ENCODE measurements around the gene RNASE11. TPM values are rescaled to one million over a fixed set of nuclear protein-coding genes. Genes with fewer than 3 reads are reported as not detected.

Gene RNASE11
- not detected for total RNA-seq

DNA sequence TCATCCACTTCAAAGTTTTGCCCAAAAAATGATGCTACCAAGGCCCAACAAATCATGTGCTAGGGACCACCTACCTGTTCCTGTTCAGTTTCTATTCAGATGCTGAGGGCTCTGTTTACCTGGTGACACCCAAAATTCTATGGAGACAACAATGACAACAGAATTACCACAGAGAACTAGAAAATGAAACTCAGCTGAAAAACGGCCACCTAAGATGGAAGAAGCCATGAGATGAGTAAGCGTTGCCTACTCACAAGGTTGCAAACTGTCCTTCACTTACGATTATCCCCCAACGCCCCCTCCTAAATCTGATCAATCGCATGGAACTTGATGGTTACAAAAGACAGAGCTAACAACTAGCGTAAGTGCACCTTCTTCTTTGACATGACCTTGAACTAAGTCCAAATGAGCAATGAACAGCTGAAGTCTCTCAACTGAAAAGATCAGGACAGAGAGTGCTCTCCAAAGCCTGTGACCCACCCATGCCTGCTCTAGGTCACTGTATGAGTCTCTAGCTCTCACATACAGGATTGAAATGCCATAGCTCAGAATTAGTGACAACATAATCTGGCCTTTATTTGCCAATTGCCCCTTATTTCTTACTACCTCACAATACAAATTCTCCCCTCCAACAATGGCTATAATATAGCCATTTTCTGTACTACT lies at the start of gene RNASE11:
Gene RNASE11, minus strand, starts transcription at position 513 of the 666 bp plus-strand sequence.
- H3K4me3 ChIP-seq = no peak within 1 kb of the TSS
- H3K27me3 ChIP-seq = no peaks in the 10 kb centered on the region
- H3K4me1 ChIP-seq = no peaks in the 10 kb centered on the region
- H3K9me3 ChIP-seq = no peaks in the 10 kb centered on the region
- H3K36me3 ChIP-seq = no peaks in the 10 kb centered on the region
- no peak within 1 kb of the TSS for H3K27ac ChIP-seq
- TF ChIP-seq, protein P1, sequence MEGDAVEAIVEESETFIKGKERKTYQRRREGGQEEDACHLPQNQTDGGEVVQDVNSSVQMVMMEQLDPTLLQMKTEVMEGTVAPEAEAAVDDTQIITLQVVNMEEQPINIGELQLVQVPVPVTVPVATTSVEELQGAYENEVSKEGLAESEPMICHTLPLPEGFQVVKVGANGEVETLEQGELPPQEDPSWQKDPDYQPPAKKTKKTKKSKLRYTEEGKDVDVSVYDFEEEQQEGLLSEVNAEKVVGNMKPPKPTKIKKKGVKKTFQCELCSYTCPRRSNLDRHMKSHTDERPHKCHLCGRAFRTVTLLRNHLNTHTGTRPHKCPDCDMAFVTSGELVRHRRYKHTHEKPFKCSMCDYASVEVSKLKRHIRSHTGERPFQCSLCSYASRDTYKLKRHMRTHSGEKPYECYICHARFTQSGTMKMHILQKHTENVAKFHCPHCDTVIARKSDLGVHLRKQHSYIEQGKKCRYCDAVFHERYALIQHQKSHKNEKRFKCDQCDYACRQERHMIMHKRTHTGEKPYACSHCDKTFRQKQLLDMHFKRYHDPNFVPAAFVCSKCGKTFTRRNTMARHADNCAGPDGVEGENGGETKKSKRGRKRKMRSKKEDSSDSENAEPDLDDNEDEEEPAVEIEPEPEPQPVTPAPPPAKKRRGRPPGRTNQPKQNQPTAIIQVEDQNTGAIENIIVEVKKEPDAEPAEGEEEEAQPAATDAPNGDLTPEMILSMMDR (IDR thresholded peaks at IDR 0.05) = no peak
- no peak for DNase-seq (ENCODE audit: low spot score)

DNA sequence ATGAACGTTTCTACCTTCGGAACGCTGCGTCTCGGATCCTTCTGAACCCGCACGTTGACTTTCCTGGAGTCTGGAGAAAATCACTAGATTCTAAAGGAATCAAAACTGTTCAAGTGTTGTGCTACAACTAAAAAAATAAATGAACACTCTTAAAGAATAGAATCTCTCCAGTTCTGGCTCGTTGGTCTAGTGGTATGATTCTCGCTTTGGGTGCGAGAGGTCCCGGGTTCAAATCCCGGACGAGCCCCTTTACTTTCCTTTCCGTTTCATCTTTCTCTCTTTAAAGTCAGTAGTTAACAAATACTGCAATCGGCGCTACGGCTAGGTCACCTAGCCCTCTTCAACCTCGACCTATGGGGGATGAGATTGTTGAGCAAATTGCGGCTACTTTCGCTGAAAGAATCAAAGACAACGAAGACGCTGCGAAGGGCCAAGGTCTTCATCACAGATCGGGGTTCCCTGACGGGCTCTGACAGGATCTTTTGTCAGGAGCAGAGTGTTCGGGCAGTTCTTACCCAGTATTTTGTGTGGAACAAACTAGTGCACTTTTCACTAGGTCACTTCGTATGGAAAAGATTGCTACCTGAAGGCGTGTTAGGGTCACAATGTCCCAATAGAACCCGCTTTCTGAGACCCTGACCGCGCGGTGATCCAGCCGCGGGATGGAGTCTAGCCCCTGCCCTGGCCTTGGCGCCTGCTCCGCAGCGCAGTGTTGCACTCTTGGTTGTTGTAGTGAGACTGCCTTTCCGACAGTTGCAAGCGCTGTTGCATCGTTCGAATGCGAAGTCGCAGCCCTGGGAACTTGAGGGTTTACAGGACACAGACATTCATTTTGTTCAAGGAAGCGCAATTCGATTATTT lies 45.3 kb upstream of the RNASE11 start:
- DNase-seq (ENCODE audit: low spot score) = no peak

DNA sequence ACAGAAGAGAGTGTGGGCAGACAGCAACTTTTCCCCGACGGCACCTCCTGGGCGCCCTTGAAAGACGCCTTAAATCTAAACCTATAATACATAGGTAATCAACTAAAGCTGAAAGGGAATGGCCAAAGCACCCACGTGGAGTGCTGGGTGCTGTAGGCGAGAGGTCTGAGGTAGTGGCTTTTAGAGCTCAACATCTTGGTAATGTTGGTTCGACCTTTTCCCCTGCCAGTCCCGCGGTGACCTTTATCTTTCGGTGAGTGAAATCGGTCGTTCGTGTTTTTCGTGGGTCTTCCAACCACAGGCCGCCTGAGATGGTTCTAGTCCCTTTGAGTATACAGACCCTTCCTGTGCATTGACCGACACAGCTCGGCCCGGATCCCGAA lies 44.6 kb upstream of the RNASE11 start:
- Histone ChIP-seq H3K36me3 (no peaks in the 10 kb centered on the region), H3K4me3 (peak overlapping the region; percentile 14 to 37), H3K27ac (no peak overlapping the region), H3K9me3 (peaks cover 0 to 5% of the 10 kb centered on the region in 2 donors), H3K27me3 (no peaks in the 10 kb centered on the region), H3K4me1 (peaks cover 0 to 27% of the 10 kb centered on the region in 2 donors)
- DNase-seq (ENCODE audit: low spot score) = no peak
- TF ChIP-seq, protein P1 (IDR thresholded peaks at IDR 0.05) = no peak

More for the DNA sequence above, 45.3 kb upstream of the RNASE11 start:
- Histone ChIP-seq H3K27ac (no peak overlapping the region), H3K4me3 (peak overlapping the region; percentile 1 to 37), H3K4me1 (peaks cover 0 to 27% of the 10 kb centered on the region in 2 donors), H3K9me3 (peaks cover 0 to 5% of the 10 kb centered on the region in 2 donors), H3K36me3 (no peaks in the 10 kb centered on the region), H3K27me3 (no peaks in the 10 kb centered on the region)
- TF ChIP-seq, protein P1 (IDR thresholded peaks at IDR 0.05) = no peak

DNA sequence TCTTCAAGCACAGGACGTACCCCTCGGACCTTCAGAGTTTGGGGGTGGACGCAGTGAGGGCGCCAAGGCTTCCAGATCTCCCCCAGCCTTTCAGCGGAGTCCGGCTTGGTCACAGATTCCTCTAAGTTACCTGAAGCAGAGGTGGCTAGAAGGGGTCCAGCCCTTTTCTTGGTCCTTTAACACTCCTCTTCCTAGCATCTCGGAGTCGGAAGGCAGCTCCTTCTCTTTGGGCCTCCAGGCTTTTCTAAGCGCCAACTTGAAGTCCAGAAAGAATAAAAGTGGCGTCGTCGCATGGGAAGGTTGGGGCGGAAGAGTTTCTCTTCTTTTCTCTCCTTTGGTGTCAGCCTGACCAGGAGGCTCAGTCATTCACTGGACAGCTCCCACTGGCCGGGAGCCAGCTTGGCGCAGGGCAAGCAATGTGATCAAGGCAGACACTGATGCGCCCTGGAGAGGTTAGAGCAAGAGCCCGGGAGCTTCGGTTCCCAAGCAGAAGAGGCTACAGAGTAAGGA lies 44.1 kb upstream of the RNASE11 start:
- Histone ChIP-seq H3K4me1 (peaks cover 0 to 27% of the 10 kb centered on the region in 2 donors), H3K27ac (no peak overlapping the region), H3K27me3 (no peaks in the 10 kb centered on the region), H3K4me3 (peak overlapping the region; percentile 14 to 37), H3K36me3 (no peaks in the 10 kb centered on the region), H3K9me3 (peaks cover 0 to 5% of the 10 kb centered on the region in 2 donors)
- TF ChIP-seq, protein P1 (IDR thresholded peaks at IDR 0.05) = no peak
- no peak for DNase-seq (ENCODE audit: low spot score)

DNA sequence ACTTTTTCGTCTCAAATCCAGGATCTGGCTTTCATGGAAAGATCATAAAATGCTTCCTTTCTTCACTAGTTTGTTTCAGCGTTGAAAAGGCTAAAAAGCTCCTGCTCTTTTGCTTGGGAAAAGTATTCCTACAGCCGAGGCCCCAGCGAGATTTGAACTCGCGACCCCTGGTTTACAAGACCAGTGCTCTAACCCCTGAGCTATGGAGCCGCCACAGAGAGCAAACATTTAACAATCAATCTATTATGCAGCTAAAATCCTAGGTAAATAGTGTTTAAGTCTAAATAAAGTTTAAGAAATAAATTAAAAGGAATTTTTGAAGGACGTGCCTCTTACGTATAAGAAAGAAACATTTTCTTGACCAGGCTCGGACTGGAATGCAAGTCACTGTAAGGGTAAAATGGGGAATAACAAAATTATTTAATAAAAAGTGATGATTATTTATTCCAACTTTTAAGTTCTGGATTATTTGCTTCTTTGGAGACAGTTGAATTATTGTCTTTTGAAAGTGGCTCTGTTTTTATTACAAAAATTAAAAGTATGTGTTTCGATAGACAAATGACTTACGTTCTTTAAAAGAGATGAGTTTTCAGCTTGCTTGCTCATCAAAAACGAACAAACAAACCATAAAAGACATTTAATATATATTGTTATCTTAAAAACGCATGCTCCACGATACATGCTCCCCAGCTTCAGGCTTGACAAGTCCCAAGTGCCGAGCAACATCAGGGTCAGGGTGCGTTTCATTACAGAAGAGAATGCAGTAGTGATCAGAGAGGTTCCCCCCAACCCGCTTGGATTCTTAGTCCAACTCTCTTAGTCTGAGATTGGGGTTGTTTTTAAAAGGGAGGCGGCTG lies 43.5 kb upstream of the RNASE11 start:
- no peak overlapping the region for H3K27ac ChIP-seq
- H3K4me3 ChIP-seq = peak overlapping the region; percentile 27 to 37
- no peak for DNase-seq (ENCODE audit: low spot score)
- H3K36me3 ChIP-seq = no peaks in the 10 kb centered on the region
- H3K9me3 ChIP-seq = peaks cover 0 to 5% of the 10 kb centered on the region in 2 donors
- peaks cover 0 to 34% of the 10 kb centered on the region in 2 donors for H3K4me1 ChIP-seq
- TF ChIP-seq, protein P1 (IDR thresholded peaks at IDR 0.05) = no peak
- no peaks in the 10 kb centered on the region for H3K27me3 ChIP-seq

All from right atrium auricular region (tissue), 2 donors.